Erythroblast (primary cell): ENCODE data around the gene PQBP1.

ENCODE experiments used
- DNase-seq, 2 experiments: peaks; one replicate each; lab custom pipeline; 2025; lab: John Stamatoyannopoulos, UW
- GATA1 ChIP-seq: IDR thresholded peaks from 2 replicates; pipeline ENCODE4 v1.6.1; 2011; ENCODE audit warnings: low read depth, mild to moderate bottlenecking, control low read depth, low read length, moderate library complexity
- POLR2A ChIP-seq: IDR thresholded peaks from 2 replicates; pipeline ENCODE4 v1.6.1; 2011; ENCODE audit warnings: mild to moderate bottlenecking, low read length

Gene PQBP1

GRCh38 chrX:48909703-48910294 lies 12.1 kb downstream of the PQBP1 start:
- TF ChIP-seq POLR2A (no peak), GATA1 (no peak)

DNA sequence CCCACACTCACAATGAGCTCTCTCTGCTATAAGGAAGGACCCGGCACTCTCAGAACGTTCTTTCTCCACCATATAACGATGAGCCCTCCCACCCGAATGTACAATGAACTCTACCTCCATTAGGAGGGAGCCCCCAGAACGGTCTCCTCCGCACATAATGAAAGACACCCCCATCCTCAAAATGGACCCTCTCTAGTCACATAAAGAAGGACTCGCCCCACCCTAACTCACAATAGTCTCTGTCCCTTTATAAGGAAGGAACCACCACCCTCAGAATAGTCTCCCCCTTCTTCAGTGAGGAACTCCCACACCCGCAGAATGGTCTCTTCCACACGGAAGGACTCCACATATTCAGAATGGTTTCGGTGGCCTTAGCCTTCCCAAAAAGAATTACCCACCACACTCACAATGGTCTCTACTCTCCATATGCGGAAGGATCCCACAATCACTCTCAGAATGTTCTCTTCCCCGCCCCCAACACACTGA lies 13.2 kb downstream of the PQBP1 start:
- peak; percentile 57 to 63 for DNase-seq
- no peak for TF ChIP-seq GATA1
- no peak for TF ChIP-seq POLR2A

More at GRCh38 chrX:48909703-48910294, 12.1 kb downstream of the PQBP1 start:
- no peak for DNase-seq

GRCh38 chrX:48911412-48912182 lies 13.9 kb downstream of the PQBP1 start, which contains the start of gene SLC35A2:
Gene SLC35A2 (minus strand): TSS chrX:48911646. CDS start chrX:48911636, 10 bp downstream.
- no peak for TF ChIP-seq GATA1
- peak; percentile 88 for TF ChIP-seq POLR2A
- peak; percentile 84 to 85 for DNase-seq

- no peak for TF ChIP-seq GATA1
- peak; percentile 10 for TF ChIP-seq POLR2A
- no peak for DNase-seq
Observed at GRCh38 chrX:48913605-48914366, 16.1 kb downstream of the PQBP1 start.

DNA sequence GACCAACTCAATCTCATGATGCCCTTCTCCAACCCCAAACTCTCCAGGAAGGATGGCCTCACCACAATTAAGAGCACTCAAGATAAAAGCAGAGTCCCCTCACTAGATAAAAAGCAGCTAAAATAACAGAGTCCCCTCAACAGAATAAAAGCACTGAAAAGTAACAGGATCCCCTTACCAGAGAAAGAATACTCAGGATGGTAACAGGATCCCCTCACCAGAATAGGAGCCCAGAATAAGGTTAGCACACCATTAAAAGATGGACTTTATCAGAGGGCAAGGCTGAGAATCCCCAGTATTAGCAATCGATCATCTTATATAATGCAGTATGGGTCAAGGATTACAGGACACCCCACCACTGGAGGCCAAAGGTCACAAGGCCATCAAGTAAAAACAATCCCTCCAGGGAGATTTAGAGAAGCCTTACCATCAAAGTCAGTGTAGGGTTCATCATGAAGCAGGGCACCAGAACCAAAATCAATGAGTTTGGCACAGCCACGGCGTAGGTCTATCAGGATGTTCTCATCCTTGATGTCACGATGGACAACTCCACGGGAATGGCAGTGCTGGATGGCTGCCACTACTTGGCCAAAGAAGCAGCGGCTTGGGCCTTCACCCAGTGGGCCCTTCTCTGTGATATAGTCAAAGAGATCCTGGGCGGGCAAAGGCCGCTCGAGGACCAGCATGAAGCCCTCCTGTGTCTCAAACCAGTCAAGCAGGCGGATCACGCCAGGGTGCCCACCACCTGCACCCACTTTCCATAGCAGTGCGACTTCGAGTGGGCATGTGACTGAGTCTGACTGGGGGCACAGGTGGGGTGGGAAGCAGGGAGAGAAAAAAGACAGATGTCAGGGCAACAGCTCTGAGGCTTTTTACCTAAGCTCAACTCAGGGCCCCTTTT lies 17.1 kb downstream of the PQBP1 start:
- TF ChIP-seq GATA1 (no peak), POLR2A (no peak)
- no peak for DNase-seq

GRCh38 chrX:48917139-48918001 lies 19.6 kb downstream of the PQBP1 start:
- peak; percentile 94 for DNase-seq
- peak; percentile 42 for TF ChIP-seq POLR2A
- no peak for TF ChIP-seq GATA1

DNA sequence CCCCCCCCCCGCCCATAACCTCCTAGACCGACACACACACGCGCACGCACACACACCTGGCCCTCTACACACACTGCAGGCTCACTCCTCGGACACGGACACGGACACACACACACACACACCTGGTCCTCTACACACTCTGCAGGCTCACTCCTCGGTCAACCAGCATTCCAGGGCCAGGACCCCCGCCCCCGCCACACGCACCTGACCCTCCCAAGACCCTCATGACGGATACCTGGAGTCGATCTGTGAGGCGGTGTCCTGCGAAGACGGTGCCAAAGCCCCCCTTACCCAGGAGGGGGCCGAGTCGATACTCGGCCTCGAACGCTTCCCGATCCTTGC lies 20.5 kb downstream of the PQBP1 start:
- DNase-seq = peak in 1 of 2 experiments; percentile 36

DNA sequence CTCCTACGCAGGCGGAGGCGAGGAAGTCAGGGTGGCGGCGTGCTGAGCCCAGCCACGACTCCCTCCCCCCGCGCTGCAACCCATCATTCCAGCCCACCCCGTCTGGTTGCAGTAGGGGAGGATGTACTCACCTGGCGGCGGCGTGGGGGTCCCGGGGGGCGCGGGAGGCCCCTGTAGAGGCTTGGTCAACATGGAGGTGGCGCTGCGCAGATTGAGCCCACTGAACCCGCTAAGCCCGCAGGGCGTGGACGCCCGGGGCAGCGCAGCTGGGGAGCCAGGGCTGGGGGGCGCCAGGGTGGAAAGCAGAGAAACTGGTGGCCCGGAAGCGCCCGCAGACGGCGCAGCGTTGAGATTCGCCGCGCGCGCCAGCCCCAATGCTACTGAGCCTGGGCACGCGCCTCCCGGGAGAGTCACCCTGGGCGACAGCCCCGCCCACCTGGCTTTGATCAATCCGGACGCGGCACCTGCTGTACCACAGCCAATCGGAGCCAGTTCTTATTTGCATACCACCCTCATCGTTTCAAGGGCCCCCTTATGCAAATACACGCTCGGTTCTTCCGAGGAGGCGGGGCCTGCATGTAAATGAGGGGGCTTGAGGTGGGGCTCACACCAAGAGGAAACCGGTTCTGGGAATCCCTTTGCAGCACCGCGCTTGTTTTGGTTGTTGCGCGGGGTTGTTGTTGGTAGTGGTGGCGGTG lies 21.1 kb downstream of the PQBP1 start, which contains the start of gene PIM2:
Gene PIM2 (minus strand): TSS at position 382 of the 698 bp plus-strand sequence. CDS start 190 bp downstream, at position 192.
- peak; percentile 94 for TF ChIP-seq POLR2A
- TF ChIP-seq GATA1 = no peak
- DNase-seq = peak; percentile 95 to 96

More for the DNA sequence above, 20.5 kb downstream of the PQBP1 start:
- TF ChIP-seq POLR2A (no peak), GATA1 (no peak)

DNA sequence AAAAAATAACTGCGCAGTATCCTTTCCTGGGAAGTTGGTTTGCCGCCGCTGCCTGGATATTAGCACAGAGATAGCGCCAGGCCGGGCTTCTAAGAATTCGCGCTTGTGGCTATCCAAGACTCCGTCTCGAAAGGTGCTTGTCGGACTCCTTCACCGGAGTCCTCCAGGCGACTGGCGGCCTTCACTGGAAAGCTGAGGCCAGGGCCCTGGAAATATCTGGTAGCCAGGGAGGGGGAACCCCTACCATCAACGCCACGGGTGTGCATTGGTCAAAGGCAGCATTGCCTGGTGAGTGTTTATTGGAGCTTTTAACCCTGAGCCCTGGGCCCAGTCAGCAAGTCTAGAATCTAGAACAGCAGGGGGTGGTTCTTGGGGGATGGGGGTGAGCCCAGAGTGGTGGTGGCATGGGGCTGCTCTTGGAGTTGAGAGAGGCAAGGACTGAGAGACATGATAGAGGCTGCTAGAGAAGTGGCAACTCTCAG lies 21.7 kb downstream of the PQBP1 start:
- peak in 1 of 2 experiments; percentile 68 for DNase-seq
- TF ChIP-seq POLR2A (no peak), GATA1 (no peak)

- DNase-seq = peak; percentile 86
Observed at GRCh38 chrX:48919947-48920717, 22.4 kb downstream of the PQBP1 start.

More at GRCh38 chrX:48919947-48920717, 22.4 kb downstream of the PQBP1 start:
- TF ChIP-seq POLR2A (peak; percentile 56), GATA1 (no peak)
